HG03139 (cell line): Measurements from ENCODE around the gene MBTPS1.

Source experiments
- ATAC-seq: cut with Tn5 transposase; IDR thresholded peaks from one replicate; pipeline ENCODE4 v1.9.1; 2021; ENCODE audit not compliant: unreplicated experiment

Gene MBTPS1

GRCh38 chr16:84013787-84014569 is 102.8 kb downstream of the MBTPS1 start:
- ATAC-seq, result peak; percentile 82

- ATAC-seq, result no peak
Observed at GRCh38 chr16:84009282-84009681, 107.5 kb downstream of the MBTPS1 start.

- no peak for ATAC-seq
Observed at GRCh38 chr16:84007965-84008364, 108.8 kb downstream of the MBTPS1 start.

GRCh38 chr16:84007520-84007919 is 109.2 kb downstream of the MBTPS1 start:
- ATAC-seq, result no peak

GRCh38 chr16:84005391-84005790 is 111.4 kb downstream of the MBTPS1 start:
- no peak for ATAC-seq

GRCh38 chr16:84004442-84004841 is 112.3 kb downstream of the MBTPS1 start:
- no peak for ATAC-seq
